HepG2 (cell line): ENCODE results near the gene SP5. TPM values are rescaled to one million over a fixed set of nuclear protein-coding genes. Genes with fewer than 3 reads are reported as not detected.

Experiments used
- ERF ChIP-seq: IDR thresholded peaks from 2 replicates; pipeline ENCODE4 v1.6.1; 2018; ENCODE audit warnings: missing biosample characterization, missing genetic modification reagents
- FOSL1 ChIP-seq: sonication (generic); formaldehyde crosslinking; IDR thresholded peaks from 2 replicates; pipeline ENCODE4 v1.9.0; 2021; ENCODE audit warnings: missing genetic modification reagents, borderline replicate concordance
- GTF3A ChIP-seq: sonication (generic); formaldehyde crosslinking; conservative IDR thresholded peaks from 2 replicates; pipeline ENCODE4 v1.4.0; 2020; ENCODE audit warnings: mild to moderate bottlenecking, missing genetic modification reagents
- HDAC6 ChIP-seq: fragments of 200-600 bp; sonication (generic); IDR thresholded peaks from 2 replicates; pipeline ENCODE4 v1.7.0; 2017; ENCODE audit warnings: mild to moderate bottlenecking, antibody characterized with exemption, low read length, low read depth
- IRF2 ChIP-seq: IDR thresholded peaks from 2 replicates; pipeline ENCODE4 v1.6.1; 2018; ENCODE audit warnings: missing genetic modification reagents, missing compliant biosample characterization
- MIXL1 ChIP-seq: IDR thresholded peaks from 2 replicates; pipeline ENCODE4 v1.6.1; 2016
- NFKB2 ChIP-seq: sonication (generic); formaldehyde crosslinking; IDR thresholded peaks from 2 replicates; pipeline ENCODE4 v1.4.0; 2020; ENCODE audit warnings: missing genetic modification reagents, borderline replicate concordance
- SALL2 ChIP-seq: sonication (generic); formaldehyde crosslinking; IDR thresholded peaks from 2 replicates; pipeline ENCODE4 v1.8.1; 2023; ENCODE audit warnings: mild to moderate bottlenecking, missing genetic modification reagents, inconsistent platforms
- SETDB1 ChIP-seq: sonication (generic); formaldehyde crosslinking; IDR thresholded peaks from 2 replicates; pipeline ENCODE4 v1.5.1; 2020; ENCODE audit warnings: missing genetic modification reagents, mild to moderate bottlenecking, borderline replicate concordance
- TAF1 ChIP-seq: sonication (generic); formaldehyde crosslinking; IDR thresholded peaks from 2 replicates; pipeline ENCODE4 v1.4.0; 2020; ENCODE audit warnings: missing genetic modification reagents
- TBX2 ChIP-seq: sonication (generic); formaldehyde crosslinking; IDR thresholded peaks from 2 replicates; pipeline ENCODE4 v1.5.0; 2020; ENCODE audit warnings: missing genetic modification reagents, mild to moderate bottlenecking, borderline replicate concordance
- TMF1 ChIP-seq: sonication (generic); formaldehyde crosslinking; IDR thresholded peaks from 2 replicates; pipeline ENCODE4 v1.8.1; 2022; ENCODE audit warnings: low read depth, missing genetic modification reagents
- WIZ ChIP-seq: sonication (generic); formaldehyde crosslinking; IDR thresholded peaks from 2 replicates; pipeline ENCODE4 v1.5.1; 2020; ENCODE audit warnings: mild to moderate bottlenecking, missing genetic modification reagents
- YEATS2 ChIP-seq: sonication (generic); formaldehyde crosslinking; IDR thresholded peaks from 2 replicates; pipeline ENCODE4 v1.4.0; 2020; ENCODE audit warnings: missing genetic modification reagents, borderline replicate concordance
- ZBTB21 ChIP-seq: sonication (generic); formaldehyde crosslinking; IDR thresholded peaks from 2 replicates; pipeline ENCODE4 v1.4.0; 2020; ENCODE audit warnings: missing genetic modification reagents
- ZNF263 ChIP-seq: sonication (generic); formaldehyde crosslinking; IDR thresholded peaks from 2 replicates; pipeline ENCODE4 v1.4.0; 2020; ENCODE audit warnings: missing genetic modification reagents
- ZNF644 ChIP-seq: IDR thresholded peaks from 2 replicates; pipeline ENCODE4 v1.6.1; 2016; ENCODE audit warnings: low read depth
- ZNF781 ChIP-seq: sonication (generic); formaldehyde crosslinking; IDR thresholded peaks from 2 replicates; pipeline ENCODE4 v1.5.1; 2020; ENCODE audit warnings: borderline replicate concordance, mild to moderate bottlenecking, missing genetic modification reagents; ENCODE audit errors: not compliant biosample characterization
- polyA plus RNA-seq, 8 experiments: library from polyadenylated mRNA; depleted of rRNA in 3 of 8; stranded (reverse) in 7 of 8; unstranded in 1 of 8; fragments of >200 nt; fragmentation: Illumina TruSeq in 4 of 8; extraction: Trizol in 4 of 8; gene quantifications; 2 replicates each; pipeline versions ENCODE4 v1.2.1 to v1.2.3, GENCODE V29; 2011 to 2016; ENCODE audit warnings: low read depth in 4 of 8, missing spikeins in 1 of 8, mixed read lengths in 1 of 8; ENCODE audit not compliant: insufficient read depth in 1 of 8
- total RNA-seq, 5 experiments: library from RNA; depleted of rRNA; stranded (reverse); fragments of >200 nt; fragmentation: Illumina TruSeq; extraction: Trizol; gene quantifications; 2 replicates each; pipeline ENCODE4 v1.2.3, GENCODE V29; 2016; ENCODE audit warnings: low read depth in 1 of 5
- TF ChIP-seq, protein P1 (sequence below): sonication (generic); formaldehyde crosslinking; conservative IDR thresholded peaks from 2 replicates; pipeline ENCODE4 v1.8.1; 2023; ENCODE audit warnings: missing genetic modification reagents
- TF ChIP-seq, protein P2 (sequence below): sonication (generic); formaldehyde crosslinking; IDR thresholded peaks from 2 replicates; pipeline ENCODE4 v1.4.0; 2020; ENCODE audit warnings: missing genetic modification reagents, mild to moderate bottlenecking, borderline replicate concordance
- TF ChIP-seq, protein P3 (sequence below): sonication (generic); formaldehyde crosslinking; IDR thresholded peaks from 2 replicates; pipeline ENCODE4 v1.8.1; 2022; ENCODE audit warnings: low read depth, mild to moderate bottlenecking, missing genetic modification reagents
- TF ChIP-seq, protein P4 (sequence below): sonication (generic); formaldehyde crosslinking; IDR thresholded peaks from 2 replicates; pipeline ENCODE4 v1.4.0; 2020; ENCODE audit warnings: low read depth, mild to moderate bottlenecking, missing genetic modification reagents
- TF ChIP-seq, protein P5 (sequence below): IDR thresholded peaks from 2 replicates; pipeline ENCODE4 v1.6.1; 2016; ENCODE audit warnings: low read depth, control low read depth

Gene SP5
- total and polyA plus RNA-seq, 2 of the 13 experiments (the other 11 are each of a cell fraction or from before 2014, with no cell fraction given), result 50.8 to 119 TPM

DNA sequence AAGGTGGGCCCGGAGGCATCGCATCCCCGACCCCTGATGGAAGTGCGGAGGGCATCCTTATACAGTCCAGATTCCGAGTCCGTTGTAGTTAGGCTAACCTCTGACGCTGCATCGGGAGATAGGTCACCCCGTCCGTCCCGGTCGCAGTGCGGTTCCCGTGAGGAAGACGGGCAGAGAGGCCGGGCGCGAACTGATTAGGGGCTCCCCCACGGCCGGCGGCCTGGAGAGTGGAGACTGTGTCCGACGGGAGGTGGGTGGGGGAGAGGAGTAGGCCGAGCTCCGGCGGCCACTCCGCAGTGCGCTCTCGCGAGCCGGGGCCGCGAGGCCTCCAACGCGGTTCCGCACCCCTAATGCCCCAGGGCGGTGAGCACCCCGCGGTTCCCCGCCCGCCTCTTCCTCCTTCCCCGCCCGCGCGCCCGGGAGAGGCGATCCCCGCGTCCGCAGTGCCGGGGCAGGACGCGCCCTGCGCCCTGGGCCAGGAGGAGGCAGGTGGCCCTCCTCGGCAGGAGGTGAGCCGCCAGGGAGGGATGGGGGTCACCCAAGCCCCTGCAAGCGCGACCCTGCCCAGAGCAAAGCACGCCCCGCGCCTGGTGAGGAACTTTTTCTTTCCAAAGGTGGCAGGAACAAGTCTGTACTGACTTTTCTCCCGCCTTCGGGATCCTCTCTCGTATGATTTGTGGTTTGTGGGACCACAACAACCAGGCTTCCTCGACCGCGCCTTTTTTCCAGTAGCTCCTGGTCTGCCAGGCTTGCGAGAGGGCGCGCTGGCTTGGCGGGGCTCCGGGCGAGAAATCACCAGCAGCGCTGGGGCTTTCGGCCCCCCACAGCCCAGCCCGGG, 1.4 kb upstream of the SP5 start (continued):
- no peak for TF ChIP-seq TMF1 (CRISPR knock-in tag)
- TF ChIP-seq, protein P1, sequence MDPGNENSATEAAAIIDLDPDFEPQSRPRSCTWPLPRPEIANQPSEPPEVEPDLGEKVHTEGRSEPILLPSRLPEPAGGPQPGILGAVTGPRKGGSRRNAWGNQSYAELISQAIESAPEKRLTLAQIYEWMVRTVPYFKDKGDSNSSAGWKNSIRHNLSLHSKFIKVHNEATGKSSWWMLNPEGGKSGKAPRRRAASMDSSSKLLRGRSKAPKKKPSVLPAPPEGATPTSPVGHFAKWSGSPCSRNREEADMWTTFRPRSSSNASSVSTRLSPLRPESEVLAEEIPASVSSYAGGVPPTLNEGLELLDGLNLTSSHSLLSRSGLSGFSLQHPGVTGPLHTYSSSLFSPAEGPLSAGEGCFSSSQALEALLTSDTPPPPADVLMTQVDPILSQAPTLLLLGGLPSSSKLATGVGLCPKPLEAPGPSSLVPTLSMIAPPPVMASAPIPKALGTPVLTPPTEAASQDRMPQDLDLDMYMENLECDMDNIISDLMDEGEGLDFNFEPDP, result no peak
- TF ChIP-seq GTF3A (CRISPR knock-in tag), result no peak
- TF ChIP-seq ZNF263 (CRISPR knock-in tag), result no peak
- no peak for TF ChIP-seq MIXL1
- no peak for TF ChIP-seq YEATS2 (CRISPR knock-in tag)
- no peak for TF ChIP-seq WIZ (CRISPR knock-in tag)
- TF ChIP-seq, protein P2, sequence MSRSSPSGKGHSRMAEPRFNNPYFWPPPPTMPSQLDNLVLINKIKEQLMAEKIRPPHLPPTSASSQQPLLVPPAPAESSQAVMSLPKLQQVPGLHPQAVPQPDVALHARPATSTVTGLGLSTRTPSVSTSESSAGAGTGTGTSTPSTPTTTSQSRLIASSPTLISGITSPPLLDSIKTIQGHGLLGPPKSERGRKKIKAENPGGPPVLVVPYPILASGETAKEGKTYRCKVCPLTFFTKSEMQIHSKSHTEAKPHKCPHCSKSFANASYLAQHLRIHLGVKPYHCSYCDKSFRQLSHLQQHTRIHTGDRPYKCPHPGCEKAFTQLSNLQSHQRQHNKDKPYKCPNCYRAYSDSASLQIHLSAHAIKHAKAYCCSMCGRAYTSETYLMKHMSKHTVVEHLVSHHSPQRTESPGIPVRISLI (CRISPR knock-in tag), result no peak
- TF ChIP-seq ZBTB21 (CRISPR knock-in tag), result no peak
- TF ChIP-seq HDAC6, result no peak
- no peak for TF ChIP-seq IRF2
- peak; percentile 54; the same call in 1 of the 2 replicates for TF ChIP-seq TAF1 (CRISPR knock-in tag)
- TF ChIP-seq, protein P3, sequence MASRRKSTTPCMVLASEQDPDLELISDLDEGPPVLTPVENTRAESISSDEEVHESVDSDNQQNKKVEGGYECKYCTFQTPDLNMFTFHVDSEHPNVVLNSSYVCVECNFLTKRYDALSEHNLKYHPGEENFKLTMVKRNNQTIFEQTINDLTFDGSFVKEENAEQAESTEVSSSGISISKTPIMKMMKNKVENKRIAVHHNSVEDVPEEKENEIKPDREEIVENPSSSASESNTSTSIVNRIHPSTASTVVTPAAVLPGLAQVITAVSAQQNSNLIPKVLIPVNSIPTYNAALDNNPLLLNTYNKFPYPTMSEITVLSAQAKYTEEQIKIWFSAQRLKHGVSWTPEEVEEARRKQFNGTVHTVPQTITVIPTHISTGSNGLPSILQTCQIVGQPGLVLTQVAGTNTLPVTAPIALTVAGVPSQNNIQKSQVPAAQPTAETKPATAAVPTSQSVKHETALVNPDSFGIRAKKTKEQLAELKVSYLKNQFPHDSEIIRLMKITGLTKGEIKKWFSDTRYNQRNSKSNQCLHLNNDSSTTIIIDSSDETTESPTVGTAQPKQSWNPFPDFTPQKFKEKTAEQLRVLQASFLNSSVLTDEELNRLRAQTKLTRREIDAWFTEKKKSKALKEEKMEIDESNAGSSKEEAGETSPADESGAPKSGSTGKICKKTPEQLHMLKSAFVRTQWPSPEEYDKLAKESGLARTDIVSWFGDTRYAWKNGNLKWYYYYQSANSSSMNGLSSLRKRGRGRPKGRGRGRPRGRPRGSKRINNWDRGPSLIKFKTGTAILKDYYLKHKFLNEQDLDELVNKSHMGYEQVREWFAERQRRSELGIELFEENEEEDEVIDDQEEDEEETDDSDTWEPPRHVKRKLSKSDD, result no peak
- TF ChIP-seq FOSL1 (CRISPR knock-in tag), result no peak
- no peak for TF ChIP-seq ZNF781 (CRISPR knock-in tag)
- TF ChIP-seq SETDB1 (CRISPR knock-in tag), result no peak
- TF ChIP-seq ZNF644 (CRISPR knock-in tag), result no peak
- TF ChIP-seq SALL2 (CRISPR knock-in tag), result no peak
- TF ChIP-seq NFKB2 (CRISPR knock-in tag), result 0 out of 2 replicates have a peak, but pooled peaks have one; percentile 63
- no peak for TF ChIP-seq ERF
- TF ChIP-seq, protein P4, sequence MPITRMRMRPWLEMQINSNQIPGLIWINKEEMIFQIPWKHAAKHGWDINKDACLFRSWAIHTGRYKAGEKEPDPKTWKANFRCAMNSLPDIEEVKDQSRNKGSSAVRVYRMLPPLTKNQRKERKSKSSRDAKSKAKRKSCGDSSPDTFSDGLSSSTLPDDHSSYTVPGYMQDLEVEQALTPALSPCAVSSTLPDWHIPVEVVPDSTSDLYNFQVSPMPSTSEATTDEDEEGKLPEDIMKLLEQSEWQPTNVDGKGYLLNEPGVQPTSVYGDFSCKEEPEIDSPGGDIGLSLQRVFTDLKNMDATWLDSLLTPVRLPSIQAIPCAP (CRISPR knock-in tag), result peak; percentile 74; the same call in 1 of the 2 replicates
- TF ChIP-seq, protein P5, sequence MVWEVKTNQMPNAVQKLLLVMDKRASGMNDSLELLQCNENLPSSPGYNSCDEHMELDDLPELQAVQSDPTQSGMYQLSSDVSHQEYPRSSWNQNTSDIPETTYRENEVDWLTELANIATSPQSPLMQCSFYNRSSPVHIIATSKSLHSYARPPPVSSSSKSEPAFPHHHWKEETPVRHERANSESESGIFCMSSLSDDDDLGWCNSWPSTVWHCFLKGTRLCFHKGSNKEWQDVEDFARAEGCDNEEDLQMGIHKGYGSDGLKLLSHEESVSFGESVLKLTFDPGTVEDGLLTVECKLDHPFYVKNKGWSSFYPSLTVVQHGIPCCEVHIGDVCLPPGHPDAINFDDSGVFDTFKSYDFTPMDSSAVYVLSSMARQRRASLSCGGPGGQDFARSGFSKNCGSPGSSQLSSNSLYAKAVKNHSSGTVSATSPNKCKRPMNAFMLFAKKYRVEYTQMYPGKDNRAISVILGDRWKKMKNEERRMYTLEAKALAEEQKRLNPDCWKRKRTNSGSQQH (CRISPR knock-in tag), result no peak
- TF ChIP-seq TBX2, result peak; percentile 70; the same call in 1 of the 2 replicates
